ENCODE data around the gene RIMKLB.
"Not testable (repeated sequence)": the region's sequence is repeated elsewhere in the genome, so short reads cannot be mapped to it uniquely, and the experiment has no call there.

RIMKLB gene

GRCh38 chr12:8820676-8821407 is 123.1 kb downstream of the RIMKLB start:
- DNase-seq, result not testable (repeated sequence)

GRCh38 chr12:8821591-8821990 is 123.8 kb downstream of the RIMKLB start:
- no peak for DNase-seq

GRCh38 chr12:8822298-8822697 is 124.5 kb downstream of the RIMKLB start, which contains the start of gene A2ML1:
Gene A2ML1 (plus strand): TSS chr12:8822621. CDS start chr12:8822652, 31 bp downstream.
- no peak for DNase-seq

- no peak for DNase-seq
Measured at GRCh38 chr12:8823565-8824300, 125.9 kb downstream of the RIMKLB start.

GRCh38 chr12:8827551-8828256 is 129.9 kb downstream of the RIMKLB start:
- no peak for DNase-seq

GRCh38 chr12:8828257-8829124 is 130.7 kb downstream of the RIMKLB start:
- DNase-seq, result no peak

GRCh38 chr12:8829125-8829518 is 131.3 kb downstream of the RIMKLB start:
- no peak for DNase-seq

- no peak for DNase-seq
Measured at GRCh38 chr12:8829621-8830020, 131.8 kb downstream of the RIMKLB start.

GRCh38 chr12:8831116-8831515 is 133.3 kb downstream of the RIMKLB start:
- no peak for DNase-seq

GRCh38 chr12:8832500-8832899 is 134.7 kb downstream of the RIMKLB start:
- no peak for DNase-seq
